HG02763 (cell line): ENCODE results near the gene SMIM1.
"Not testable (repeated sequence)": the region's sequence is repeated elsewhere in the genome, so short reads cannot be mapped to it uniquely, and the experiment has no call there.

Experiments used
- ATAC-seq: cut with Tn5 transposase; IDR thresholded peaks from one replicate; pipeline ENCODE4 v1.9.1; 2021; ENCODE audit warnings: mild to moderate bottlenecking, moderate library complexity; ENCODE audit not compliant: unreplicated experiment

Gene SMIM1

DNA sequence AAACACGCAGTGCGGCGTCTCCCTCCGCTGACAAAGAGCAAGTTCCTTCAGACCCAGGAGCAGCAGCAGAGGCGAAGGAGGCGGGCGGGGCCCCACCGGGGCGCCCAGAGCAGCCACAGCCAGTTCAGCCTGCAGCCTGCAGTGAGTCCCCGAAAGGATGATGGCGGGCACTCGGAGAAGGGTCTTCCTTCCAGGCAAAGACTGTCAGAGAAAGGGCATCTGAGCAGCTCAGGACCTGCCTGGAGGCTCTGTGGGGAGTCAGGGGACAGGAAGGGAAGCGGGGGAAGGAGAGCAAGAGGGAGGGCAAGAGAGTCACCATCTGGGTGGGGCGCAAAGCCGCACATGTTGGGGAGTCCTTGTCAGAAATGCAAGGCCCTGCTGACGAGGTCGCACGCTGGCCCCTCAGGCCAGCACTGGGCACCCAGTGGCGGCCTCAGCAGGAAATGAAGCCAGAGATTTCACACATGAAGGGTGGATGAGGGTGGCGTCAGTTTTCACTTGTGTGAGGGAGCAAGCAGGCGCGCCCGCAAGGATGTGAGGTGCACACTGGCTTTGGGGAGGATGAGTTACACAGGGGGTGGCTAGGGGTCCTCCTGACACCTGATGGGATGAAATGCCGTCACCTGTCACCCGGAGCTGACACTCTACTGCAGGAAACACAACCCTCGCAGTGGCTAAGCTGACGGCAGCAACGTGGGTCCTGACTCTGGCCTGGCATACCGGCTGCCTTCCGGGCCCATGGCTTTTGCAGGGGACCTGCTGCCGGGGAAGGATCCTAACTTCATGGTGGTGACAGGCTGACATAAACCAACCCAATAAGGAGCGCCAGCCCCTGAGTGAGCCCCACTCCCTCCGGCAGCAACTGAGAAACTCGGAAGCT is 17.1 kb downstream of the SMIM1 start:
- no peak for ATAC-seq

DNA sequence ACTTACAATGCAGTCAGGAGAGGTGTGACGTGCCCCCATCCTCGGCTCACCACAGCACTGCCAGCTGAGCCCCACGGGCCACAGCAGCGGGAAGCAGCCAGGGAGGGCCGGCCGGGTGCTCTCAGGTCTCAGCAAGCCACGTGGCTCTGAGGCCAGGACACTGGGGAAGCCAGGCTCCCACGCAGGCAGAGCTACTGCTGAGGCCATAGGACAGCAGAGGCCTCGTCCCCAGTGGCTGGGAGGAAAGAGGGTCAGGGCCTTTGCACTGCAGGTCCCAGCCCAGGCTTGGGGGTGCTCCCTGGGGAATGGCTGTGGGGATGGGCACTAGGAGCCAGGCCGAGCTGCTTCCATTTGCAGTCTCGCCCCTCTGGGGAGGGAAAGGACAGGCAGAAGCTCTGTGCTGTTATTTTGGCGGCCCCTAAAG is 18.0 kb downstream of the SMIM1 start:
- no peak for ATAC-seq

DNA sequence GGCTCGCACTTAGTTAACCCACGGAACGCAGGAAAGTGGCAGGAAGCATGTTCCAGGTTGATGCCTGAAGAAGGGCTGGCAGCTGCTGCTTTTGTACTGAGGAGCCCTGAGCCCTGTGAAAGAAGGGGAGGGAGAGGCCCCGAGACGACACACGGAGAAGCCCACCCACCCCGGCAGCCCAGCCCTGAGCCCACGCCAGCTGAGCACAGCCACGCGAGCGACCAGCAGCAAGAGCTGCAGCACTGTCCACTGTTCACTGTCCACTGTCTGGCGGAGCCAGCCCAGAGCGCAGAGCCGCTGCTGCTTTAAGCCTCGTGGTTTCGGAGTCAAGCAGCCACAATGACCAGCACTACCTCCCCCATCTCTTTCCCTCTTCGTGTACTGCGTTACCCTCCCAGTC is 18.4 kb downstream of the SMIM1 start:
- no peak for ATAC-seq

DNA sequence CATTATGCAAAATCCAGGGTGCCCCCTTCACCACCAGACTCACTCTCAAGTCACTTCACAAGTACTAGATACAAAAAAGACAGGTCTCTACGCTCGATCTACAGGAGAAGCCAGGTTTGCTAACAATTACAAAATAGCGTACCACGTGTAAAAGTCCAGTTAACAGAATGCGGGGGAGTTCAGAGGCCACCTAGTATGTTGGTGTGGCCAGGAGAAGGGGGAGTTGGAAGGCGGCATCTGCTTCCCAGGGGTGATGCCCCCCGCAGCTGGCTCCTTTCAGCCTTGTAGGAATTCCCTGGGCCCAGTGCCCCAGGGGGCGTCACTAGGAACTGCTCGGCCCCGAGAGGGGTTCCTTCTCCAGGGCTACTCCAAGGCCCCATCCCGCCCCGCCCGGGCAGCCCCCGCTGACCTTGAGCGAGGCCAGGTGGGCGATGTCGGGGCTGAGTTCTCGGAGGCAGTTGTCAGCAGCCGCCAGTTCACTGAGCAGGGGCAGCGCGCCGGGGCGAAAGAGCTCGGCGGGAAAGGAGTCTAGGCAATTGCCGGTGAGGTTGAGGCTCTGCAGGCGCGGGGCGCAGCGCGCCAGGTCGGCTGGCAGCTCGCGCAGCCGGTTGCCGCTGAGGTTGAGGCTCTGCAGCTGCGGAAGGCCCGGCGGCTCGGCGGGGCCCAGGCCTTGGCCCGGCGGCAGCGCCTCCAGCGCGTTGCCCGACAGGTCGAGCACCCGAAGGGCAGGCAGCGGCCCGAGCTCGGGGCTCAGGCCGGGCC is 23.1 kb downstream of the SMIM1 start:
- ATAC-seq: no peak

DNA sequence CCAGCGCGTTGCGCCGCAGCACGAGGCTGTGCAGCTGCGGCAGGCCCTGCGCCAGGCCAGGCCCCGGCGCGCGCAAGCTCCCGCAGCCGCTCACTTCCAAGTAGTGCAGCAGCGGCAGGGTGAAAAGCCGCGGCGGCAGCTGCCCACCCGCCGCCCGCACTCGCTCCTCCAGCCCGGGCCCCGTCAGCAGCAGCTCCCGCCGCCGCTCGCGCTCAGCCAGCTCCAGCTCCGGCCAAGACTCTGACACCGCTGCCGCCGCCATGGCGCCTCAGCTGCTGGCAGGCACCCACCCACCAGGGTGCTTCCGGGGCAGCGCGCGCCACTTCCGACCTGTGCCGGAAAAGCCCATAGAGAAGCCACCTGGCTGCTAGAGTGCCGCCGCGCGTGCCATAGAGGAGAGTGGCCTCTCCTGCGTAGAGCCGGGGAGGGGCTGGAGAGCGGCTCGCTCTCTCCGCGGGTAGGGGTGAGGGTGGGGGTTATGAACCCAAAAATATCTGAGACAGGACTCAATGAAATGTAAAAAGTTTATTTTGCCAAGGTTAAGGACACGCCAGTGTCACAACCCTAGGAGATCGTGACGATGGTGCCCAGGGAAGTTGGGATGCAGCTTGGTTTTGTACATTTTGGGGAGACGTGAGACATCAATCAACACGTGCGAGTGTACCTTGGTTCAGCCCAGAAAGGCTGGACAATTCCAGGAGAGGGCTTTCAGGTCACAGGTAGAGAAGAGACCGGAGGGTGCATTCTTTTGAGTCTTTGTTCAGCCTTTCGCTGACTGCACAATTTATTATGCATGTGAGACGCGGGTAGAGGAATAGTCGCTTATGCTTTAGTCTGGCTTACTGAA is 23.9 kb downstream of the SMIM1 start, which contains the start of gene LRRC47:
TSS of gene LRRC47 (minus strand) at position 284 of the 847 bp plus-strand sequence. CDS start at position 262, 22 bp downstream.
- peak; percentile 91 for ATAC-seq

DNA sequence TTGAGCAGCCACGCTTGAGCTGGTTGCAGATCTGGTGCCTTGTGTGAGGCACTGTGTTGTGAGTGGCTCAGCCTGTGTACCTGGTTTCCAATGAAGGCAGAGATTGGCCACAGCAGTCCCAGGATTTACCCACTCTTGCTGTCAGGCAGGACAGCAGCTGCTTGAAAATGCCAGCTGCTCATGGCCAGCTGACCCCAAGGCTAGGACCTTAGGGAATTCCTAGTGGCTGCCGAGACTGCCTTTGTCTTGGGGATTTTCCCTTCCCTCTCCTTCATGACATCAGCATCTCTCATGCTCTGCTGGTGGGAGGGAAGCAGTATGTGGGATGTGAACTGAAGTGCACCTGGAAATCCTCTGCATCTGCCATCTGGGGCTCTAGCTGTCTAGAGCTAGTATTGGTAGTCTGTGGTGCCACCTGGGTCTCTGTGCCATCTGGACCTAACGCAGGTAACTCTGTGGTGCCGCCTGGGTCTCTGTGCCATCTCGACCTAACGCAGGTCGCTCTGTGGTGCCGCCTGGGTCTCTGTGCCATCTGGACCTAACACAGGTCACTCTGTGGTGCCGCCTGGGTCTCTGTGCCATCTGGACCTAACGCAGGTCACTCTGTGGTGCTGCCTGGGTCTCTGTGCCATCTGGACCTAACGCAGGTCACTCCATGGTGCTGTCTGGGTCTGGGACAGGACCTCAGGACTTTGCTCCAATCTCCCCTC is 27.6 kb downstream of the SMIM1 start:
- ATAC-seq: no peak

DNA sequence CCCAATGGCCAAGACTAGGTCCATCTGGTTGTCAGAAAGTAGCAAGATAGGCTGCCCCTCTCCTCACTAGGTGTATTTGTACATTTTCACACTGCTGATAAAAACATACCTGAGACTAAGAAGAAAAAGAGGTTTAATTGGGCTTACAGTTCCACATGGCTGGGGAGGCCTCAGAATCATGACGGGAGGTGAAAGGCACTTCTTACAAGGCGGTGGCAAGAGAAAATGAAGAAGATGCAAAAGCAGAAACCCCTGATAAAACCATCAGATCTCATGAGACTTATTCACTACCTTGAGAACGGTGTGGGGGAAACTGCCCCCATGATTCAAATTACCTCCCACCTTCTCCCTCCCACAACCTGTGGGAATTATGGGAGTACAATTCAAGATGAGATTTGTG is 28.2 kb downstream of the SMIM1 start:
- ATAC-seq: not testable (repeated sequence)

DNA sequence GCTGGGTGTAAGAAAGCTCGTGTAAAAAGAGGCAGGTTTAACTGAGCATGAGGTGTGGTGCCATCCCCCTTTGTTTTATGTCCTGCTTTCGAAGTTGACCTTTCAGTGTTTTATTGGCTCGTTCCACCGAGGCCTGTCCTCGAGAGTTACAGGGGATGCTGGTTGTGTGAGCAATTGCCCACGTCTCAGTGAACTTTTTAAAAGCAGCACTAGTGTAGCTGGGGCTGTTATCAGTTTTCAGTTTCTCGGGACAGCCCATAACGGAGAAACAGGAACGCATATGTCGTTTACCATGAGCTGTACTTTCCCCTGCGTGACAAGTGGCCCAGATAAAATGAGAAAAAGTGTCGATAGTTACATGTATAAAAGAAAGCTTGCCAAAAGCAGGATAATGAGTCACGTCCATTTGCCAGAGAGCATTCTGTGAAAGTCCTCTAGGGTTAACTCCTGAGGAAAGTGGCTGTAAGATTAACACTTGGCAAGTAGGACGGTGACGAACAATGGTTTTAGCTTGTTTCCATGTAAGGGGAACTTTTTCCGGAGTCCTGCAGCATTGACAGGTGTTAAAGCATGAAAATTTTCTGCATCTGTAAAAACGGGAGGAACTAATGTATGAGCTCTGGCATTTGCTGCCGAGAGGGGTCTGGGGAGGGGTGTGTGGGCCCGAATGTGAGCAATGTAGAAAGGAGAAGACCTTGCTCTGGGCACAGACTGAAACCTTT is 31.5 kb downstream of the SMIM1 start:
- ATAC-seq: no peak

DNA sequence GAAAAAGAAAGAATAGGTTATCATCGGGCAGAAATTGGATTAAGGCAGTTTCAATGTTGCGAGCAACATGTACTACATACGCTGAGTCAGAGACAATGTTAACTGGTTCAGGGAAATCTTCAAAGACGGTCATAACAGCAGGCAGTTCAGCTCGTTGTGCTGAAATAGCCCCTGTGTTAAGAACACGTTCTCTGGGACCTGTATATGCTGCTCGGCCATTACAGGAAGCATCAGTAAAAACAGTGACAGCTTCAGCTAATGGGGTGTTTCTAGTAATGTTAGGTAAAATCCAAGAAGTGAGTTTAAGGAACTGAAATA is 32.0 kb downstream of the SMIM1 start:
- not testable (repeated sequence) for ATAC-seq

DNA sequence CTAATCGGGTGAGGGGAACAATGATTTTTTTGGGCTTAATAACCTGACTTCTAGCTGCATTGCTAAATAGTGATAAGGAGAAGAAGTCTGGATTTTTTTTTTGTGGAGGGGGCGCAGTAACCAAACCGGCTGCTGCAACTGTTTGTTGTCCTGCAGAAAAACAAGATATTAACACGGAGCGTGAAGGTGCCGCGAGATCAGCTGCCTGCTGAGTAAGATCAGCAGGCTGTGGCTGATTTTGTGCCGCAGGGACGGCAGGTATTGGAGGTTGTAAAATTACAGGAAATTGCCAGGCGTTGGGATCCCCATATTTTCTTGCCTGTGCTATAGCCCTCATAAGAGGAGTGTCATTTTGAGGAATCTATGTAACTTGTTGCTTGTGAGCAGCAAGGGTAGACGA is 32.5 kb downstream of the SMIM1 start:
- no peak for ATAC-seq

DNA sequence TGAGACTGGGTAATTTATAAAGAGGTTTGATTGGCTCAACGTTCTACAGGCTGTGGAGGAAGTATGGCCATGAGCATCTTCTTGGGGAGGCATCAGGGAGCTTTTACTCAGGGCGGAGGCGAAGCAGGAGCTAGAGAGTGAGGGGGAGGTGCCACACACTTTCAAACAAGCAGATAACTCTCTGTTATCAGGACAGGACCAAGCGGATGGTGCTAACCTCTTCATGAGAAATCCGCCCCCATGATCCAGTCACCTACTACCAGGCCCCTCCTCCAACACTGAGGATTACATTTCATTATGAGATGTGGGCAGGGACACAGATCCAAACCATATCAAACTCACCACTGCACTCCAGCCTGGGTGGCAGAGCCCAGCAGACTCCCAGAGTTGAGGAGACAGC is 35.2 kb downstream of the SMIM1 start:
- ATAC-seq: no peak

DNA sequence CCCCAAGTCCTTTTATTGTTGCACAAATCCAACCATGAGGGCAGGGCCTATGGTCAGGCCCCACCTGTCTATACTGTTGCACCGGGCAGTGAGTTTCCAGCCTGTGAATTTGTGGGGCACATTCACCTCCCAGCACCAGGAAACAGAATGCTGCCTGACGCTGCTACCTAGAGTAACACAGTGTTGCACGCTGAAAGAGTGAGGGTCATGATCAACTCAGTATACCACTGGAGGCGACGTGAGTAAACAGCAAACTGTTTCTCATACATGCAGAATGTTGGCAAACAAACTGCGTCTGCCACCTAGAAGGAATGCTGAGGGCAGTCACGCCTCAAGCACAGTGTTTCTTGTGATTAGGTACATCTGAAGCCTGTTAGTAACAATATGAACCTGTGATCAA is 37.1 kb downstream of the SMIM1 start:
- ATAC-seq: no peak

DNA sequence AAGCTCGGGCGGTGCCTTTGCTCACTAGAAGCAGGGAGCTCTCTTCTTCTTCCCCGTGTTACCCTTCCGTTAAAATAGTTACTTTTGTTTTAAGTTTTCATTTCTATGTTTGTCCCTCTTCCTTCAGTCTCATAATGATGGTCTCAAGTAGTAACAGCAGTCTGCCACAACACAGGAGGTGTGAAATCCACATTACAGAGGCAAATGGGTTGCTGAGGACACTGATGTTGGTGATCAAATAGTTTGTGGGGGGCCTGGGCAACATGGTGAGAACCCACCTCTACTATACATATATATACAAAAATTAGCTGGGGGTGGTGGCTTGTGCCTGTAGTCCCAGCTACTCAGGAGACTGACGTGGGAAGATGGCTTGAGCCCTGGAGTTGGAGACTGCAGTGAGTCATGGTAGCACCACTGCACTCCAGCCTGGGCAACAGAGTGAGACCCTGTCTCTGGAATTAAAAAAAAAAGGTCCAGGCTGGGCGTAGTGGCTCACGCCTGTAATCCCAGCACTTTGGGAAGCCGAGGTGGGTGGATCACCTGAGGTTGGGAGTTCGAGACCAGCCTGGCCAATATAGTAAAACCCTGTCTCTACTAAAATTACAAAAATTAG is 37.7 kb downstream of the SMIM1 start:
- ATAC-seq: not testable (repeated sequence)

DNA sequence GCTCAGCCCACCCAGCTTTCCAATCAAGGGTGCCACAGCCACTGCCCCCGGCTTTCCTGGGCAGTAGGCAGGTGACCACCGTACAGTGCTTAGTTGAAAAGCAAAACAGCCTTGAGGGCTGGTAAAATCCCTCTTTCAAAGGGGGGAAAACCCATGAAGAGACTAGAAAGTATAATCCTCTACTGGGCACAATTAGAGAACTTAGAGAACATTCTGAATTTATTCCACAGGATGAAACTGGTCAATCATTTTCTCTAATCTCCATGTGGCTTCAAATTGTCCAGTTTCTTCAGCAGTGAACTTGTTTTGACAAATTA is 39.0 kb downstream of the SMIM1 start:
- no peak for ATAC-seq

DNA sequence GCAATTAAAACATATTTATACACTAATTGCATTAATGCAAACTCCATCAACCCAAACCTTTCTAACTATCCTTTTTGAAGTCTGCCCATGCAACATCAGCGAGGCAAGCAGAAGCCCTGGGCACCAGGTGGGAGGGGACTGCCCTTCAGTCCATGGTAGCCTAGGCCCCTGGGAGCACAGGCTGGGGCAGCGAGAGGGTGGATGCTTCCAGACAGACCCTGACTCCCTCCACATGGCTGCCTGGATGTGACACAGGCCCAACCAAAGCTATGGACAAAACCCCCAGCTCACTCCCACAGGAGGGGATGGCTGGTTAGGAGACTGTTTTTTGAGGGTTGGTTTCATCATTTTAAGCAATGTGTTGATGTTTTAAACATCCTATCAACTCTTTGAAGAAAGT is 41.5 kb downstream of the SMIM1 start:
- ATAC-seq: no peak

DNA sequence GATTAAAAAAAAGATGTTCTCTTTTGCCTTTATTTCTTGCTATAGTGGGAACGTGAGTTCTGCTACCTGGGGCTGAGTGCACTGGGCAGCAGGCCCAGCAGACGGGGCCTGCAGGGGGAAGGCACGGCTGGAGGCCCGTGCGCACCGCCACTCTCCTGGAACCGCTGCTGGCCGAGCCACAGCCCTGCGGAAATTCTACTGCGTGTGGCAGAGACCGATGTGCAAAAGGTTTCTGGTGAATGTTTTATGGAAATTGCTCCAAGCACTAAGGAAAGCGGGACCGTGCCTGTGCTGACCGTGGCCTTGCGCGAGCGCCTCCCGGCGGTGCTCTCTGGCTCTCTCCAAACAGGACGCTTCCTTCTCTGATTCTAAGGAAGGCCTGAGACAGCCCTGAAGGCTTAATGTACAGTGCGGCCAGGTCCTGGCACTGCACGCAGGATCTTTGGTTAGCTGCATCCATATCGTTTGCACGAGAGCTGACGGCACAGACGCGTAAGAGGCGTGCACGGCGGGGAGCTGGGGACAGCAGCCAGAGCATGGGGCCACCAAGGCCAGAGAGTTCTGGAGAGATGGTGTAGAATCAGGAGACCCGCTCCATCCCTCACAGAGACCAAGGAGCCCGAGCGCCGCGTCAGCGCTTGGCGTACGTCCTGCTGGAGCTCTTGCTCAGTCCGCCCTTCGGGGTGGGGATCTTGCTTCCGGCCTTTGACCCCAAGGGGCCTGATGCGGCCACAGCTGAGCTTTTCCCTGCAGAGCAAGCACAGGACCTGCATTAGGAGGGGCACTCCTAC is 42.4 kb downstream of the SMIM1 start:
- no peak for ATAC-seq

DNA sequence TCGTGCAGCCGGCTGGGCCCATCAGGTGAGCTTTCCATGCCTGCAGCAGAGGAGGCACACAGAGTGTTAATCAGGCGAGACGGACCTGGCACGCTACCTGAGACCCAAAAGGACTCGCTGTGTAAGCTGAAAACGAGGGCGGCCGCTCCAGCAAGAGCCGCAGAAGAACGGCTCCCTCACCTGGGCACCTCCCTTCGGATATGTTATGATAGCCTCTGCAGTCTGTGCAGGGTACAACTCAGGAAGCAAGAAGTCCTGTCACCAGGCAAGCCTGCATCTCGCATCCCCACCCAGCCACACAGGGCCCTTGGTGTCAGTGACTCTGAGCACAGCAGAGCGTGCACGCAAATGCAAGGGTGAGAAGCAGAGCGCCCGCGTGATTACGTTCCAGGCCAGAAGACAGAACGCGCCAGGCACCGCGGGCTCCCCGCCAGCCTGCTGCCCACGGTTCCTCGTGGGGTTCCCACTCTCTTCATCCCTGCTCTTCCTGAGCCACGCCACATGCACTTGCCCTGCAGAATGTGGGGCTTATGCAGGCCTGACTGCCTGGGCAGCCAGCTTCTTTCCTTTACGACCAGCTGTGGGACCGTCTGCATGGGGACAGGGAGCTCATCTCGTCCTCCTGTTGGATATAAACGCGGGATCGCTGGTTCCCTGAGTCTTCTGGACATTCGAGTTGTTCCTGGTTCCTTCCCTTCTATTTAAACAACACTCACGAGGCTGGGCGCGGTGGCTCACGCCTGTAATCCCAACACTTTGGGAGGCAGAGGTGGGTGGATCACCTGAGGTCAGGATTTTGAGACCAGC is 44.0 kb downstream of the SMIM1 start:
- no peak for ATAC-seq

DNA sequence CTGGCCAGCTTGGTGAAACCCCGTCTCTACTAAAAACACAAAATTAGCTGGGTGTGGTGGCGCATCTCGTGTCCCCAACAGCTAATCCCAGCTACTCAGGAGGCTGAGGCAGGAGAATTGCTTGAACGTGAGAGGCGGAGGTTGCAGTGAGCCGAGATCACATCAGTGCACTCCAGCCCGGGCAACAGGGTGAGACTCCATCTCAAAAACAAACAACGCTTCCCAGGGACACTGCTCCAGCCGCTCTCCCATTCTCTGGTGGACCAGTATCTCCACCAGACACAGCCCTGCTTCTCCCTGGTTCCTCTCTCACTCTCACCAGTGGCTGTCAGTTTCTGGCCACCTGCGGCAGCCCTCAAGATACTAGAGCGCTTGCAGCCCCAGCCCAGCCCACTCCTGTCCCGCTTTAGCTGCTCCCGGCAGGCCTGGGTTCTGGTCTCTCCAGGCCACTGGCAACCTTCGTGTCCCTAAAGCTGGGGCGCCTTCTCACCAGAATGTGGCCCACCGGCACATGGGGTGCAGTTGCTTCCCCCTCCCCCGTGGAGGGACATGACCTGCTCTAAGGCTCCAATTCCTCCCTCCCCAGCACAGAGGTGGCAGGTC is 44.7 kb downstream of the SMIM1 start:
- no peak for ATAC-seq
